Cerebellar cortex (tissue), 1 donor: ENCODE results near the gene PSIP1.
"Not testable (repeated sequence)": the region's sequence is repeated elsewhere in the genome, so short reads cannot be mapped to it uniquely, and the experiment has no call there.

Experiments
- DNase-seq: peaks from one replicate; pipeline ENCODE4 v3.0.0-alpha.2; 2015; ENCODE audit warnings: low spot score

The PSIP1 gene

DNA sequence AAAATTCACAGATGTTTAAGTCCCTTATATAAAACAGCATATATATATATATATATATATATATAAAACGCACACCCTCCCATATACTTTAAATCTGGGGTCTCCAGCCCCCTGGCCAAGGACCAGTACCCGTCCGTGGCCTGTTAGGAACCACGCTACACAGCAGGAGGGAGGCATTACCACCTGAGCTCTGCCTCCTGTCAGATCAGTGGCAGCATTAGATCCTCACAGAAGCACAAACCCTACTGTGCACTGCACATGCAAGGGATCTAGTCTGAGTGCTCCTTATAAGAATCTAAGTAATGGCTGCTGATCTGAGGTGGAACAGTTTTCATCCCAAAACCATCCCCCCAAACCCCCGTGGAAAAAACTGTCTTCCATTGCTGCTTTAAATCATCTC is 9.0 kb downstream of the PSIP1 start:
- no peak for DNase-seq

GRCh38 chr9:15501179-15501578 is 9.6 kb downstream of the PSIP1 start:
- DNase-seq: no peak

GRCh38 chr9:15499139-15499538 is 11.6 kb downstream of the PSIP1 start:
- no peak for DNase-seq

DNA sequence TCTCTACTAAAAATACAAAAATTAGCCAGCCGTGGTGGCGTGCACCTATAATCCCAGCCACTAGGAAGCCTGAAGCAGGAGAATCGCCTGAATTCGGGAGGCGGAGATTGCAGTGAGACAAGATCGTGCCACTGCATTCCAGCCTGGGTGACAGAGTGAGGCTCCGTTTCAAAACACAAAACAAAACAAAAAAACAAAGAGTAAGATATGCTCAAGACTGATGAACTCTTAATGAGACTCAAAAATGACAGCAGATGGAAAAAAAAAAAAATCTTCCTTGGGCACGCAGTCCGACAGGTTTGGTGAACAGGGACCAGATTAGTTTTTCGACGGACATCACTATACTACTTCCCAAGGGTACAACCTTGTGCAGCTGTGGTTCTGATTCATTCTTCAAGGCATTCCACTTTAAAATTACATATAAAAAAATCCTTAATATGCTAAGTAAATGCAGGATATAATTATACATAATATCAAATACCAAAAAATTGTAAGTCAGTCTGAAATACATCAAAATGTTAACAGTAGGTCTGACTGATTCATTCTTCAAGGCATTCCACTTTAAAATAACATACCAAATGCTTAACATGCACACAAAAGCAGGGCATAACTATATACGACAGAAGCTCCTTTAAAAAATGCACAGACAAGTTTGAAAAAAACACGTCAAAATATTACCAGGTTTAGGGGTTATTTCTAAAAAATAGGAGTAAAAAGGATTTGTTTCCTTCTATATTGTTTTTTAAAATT is 12.3 kb downstream of the PSIP1 start:
- DNase-seq: no peak

- no peak for DNase-seq
These were observed 18.2 kb downstream of the PSIP1 start for GRCh38 chr9:15492485-15493150.

GRCh38 chr9:15491950-15492349 is 18.8 kb downstream of the PSIP1 start:
- no peak for DNase-seq

DNA sequence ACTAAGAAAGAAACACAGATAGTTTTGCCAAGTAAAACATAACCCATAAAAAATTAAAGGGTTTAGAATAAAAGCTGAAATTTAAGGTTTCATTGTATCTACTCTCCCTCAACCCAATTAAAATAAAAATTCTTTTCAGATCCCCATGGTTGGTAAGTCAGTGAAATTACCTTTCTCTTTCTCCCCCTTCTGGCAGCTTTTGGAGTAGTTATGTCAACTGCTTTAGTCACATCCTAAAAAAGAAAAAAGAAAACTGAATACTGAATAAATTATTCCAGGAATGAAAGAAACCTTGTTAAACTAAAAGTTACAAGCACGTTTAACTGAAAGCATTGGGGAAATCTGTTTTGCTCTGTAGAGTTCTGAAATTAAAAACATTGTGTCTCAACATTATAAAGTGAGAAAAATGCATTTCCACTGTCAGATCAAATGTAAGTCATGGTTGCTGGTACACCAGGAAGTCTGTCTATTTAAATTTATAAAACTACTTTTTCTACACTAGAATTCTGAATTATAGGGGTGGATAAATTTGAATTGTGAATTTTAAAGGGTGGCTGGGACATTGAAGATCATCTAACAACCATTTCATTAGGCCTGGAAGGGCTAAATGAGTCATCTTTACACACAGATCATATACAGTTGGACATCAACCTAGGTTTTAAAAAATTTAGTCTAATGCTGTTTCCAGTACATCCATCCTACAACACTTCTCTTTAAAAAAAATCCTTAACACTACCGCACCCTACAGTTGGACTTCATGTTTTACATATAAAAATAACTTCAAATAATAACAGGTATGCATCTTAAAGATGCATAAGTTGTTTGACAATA is 24.7 kb downstream of the PSIP1 start:
- peak; percentile 44 for DNase-seq

GRCh38 chr9:15484802-15485201 is 26.0 kb downstream of the PSIP1 start:
- DNase-seq: no peak

DNA sequence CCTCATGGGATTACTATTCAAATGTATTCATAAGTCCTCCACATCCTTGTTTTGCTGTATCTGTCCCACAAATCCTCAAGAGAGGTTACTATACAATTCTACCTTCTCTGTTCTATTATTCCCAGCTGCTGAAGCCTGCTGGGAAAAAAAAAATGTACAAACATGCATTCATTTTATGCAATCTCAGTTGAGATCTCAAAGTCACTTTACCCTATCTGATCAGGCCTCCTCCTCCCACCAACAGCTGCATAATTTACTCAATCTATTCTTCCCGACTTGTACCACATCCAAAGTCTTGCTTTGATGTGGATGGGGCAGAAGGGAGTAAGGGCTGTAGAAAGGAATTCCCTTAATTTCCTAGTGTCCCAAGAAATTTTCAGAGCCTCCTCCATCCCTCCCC is 28.6 kb downstream of the PSIP1 start:
- DNase-seq: no peak

DNA sequence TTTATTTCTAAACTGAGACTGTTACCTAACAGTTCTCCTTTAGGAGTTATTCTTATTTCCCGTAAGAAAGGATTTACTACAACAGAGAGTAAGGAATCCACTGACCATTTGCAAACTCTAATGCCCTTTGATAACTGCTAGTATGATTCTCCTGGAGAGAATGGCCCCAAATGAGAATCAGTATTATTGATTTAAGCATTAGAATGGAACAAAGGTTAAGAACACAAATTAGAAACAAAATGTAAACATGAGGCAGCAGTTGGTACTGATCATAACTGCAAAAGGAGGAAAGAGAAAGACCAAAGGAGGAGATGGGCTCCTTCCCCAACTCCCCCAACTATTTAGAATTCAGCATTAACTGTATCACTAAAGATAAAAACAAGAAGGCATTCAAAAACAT is 30.7 kb downstream of the PSIP1 start:
- DNase-seq: no peak

DNA sequence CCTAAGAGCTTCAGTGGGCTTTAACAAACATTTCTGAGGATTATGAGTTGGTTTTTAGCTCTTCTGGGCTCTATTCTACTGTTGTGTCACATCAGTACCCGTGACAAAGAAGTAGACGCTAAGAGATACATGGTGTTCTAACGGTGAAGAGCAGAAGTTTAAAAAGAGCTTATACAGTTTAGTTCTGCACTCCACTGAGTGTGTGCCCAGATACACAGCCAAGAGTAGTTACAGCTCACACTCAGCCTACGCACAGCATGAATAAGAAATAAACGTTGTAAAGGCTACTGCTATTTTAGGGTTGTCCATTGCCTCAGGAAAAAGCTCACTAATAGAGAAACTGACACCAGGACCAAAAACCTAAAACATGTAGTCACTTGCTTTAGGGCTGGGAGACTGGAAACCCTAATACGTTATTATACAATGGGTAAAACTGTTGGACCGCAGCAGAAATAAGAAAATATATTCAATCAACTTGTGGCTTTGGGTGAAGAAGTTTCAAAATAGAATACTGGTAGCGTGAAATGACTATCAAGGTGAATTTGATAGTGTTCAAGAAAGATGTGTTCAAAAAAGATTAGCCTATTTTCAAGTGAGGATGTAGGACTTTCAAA is 34.7 kb downstream of the PSIP1 start:
- no peak for DNase-seq

GRCh38 chr9:15469862-15470261 is 40.9 kb downstream of the PSIP1 start:
- no peak for DNase-seq

GRCh38 chr9:15469406-15469805 is 41.4 kb downstream of the PSIP1 start:
- DNase-seq: peak; percentile 37

DNA sequence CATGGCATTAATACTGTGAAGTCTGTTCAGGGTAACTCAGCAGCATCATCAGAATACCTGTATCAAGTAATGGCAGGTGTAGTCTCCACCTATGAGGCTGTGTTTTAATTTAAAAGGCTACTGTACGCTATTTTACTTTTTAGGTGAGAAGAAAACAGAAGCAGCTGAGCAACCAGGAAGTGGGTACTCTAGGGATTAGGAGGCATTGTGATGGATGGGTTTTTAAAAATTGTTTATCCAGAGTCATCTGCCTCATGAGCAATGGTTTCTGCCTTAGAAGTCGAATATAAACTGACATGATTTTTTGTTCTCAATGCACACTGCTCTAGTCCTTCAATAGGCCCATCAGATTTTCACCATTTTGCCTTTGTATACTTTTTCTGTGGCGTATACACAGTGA is 42.6 kb downstream of the PSIP1 start:
- DNase-seq: no peak

- DNase-seq: no peak
These were observed 49.2 kb downstream of the PSIP1 start for GRCh38 chr9:15461601-15462000.

GRCh38 chr9:15461056-15461455 is 49.7 kb downstream of the PSIP1 start:
- no peak for DNase-seq

DNA sequence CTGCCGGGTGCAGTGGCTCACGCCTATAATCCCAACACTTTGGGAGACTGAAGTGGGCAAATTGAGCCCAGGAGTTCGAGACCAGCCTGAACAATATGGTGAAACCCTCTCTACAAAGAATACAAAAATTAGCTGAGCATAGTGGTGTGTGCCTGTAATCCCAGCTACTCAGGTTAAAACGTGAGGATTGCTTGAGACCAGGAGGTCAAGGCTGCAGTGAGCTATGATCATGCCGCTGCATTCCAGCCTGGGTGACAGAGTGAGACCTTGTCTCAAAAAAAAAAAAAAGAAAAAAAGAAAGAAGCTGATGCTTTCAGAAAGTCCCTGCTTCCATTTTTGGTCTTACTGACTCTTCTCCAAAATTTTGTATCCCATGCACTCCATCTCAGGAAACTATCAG is 56.8 kb downstream of the PSIP1 start:
- DNase-seq: no peak

- no peak for DNase-seq
These were observed 66.6 kb downstream of the PSIP1 start for GRCh38 chr9:15444141-15444540.

- not testable (repeated sequence) for DNase-seq
These were observed 68.5 kb downstream of the PSIP1 start for GRCh38 chr9:15442264-15442663.

DNA sequence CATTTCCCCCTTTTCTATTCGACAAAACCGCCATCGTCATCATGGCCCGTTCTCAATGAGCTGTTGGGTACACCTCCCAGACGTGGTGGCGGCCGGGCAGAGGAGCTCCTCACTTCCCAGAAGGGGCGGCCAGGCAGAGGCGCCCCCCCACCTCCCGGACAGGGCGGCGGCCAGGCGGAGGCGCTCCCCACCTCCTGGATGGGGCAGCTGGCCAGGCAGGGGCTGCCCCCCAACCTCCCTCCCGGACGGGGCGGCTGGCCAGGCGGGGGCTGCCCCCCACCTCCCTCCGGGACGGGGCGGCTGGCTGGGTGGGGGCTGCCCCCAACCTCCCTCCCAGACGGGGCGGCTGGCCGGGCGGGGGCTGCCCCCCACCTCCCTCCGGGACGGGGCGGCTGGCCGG is 68.9 kb downstream of the PSIP1 start:
- DNase-seq: not testable (repeated sequence)

GRCh38 chr9:15438891-15439290 is 71.9 kb downstream of the PSIP1 start:
- no peak for DNase-seq

DNA sequence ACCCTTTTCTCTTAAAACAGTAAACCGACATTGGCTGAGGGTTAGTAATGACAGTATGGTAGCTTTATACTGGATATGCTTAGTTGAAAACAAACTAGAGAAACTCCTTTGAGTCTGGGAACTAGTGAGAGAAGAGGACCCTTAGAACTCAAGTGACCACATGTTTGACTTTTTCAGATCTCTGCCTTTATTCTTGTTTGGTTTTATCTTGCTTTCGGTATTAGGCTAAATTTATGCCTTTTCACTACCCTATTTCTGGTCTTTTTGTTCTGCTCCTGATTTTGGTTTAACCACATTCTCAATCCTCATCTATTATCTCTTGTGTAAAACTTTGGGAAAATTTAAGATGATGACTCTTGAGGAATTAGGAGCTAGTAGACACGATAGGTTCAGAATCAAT is 77.1 kb downstream of the PSIP1 start:
- no peak for DNase-seq

- no peak for DNase-seq
These were observed 77.6 kb downstream of the PSIP1 start for GRCh38 chr9:15433191-15433590.
